ENCODE results near the gene HNRNPUL2. TPM values are rescaled to one million over a fixed set of nuclear protein-coding genes. Genes with fewer than 3 reads are reported as not detected.

The HNRNPUL2 gene
- polyA plus RNA-seq, 1 of the 3 experiments (the other 2 are of a cell fraction): 33.5 TPM

- 91% methylated on average over 8 of the region's 9 CpGs for WGBS (ENCODE audit: low lambda C conversion rate)
- Histone ChIP-seq H3K9me2 (no peaks in the 10 kb centered on the region), H3K4me3 (ENCODE audit: low read depth in 2 of 2, low read length in 1 of 2) (no peak overlapping the region), H3K79me2 (ENCODE audit: insufficient read depth) (peaks cover 18% of the 10 kb centered on the region), H3K4me2 (no peak overlapping the region), H3K4me1 (ENCODE audit: control insufficient read depth in 1 of 2, insufficient read depth in 2 of 2, low read depth in 1 of 2, low read length in 1 of 2) (peaks cover 14 to 16% of the 10 kb centered on the region in 2 experiments), H3K36me3 (replicated peaks in 1 of 2; ENCODE audit: control insufficient read depth in 1 of 2, insufficient read depth in 2 of 2, low read length in 1 of 2) (peaks cover 0 to 3% of the 10 kb centered on the region in 2 experiments), H4K20me1 (ENCODE audit: insufficient read depth) (no peaks in the 10 kb centered on the region), H3F3A (replicated peaks; ENCODE audit: insufficient read depth) (peaks cover 21% of the 10 kb centered on the region), H3K9ac (no peak overlapping the region), H3K9me3 (no peaks in the 10 kb centered on the region), H3K27ac (ENCODE audit: low read depth in 2 of 2, low read length in 1 of 2) (no peak overlapping the region), H3K27me3 (ENCODE audit: insufficient read depth) (no peaks in the 10 kb centered on the region), H2AFZ (ENCODE audit: low read depth) (no peak overlapping the region)
- TF ChIP-seq JUND (IDR thresholded peaks at IDR 0.05) (no peak), SIN3A (IDR thresholded peaks at IDR 0.05; ENCODE audit: borderline replicate concordance, low read depth, low read length) (no peak), RCOR1 (IDR thresholded peaks at IDR 0.05; ENCODE audit: low read length) (no peak), EP300 (IDR thresholded peaks at IDR 0.05; ENCODE audit: borderline replicate concordance in 1 of 2, low read depth in 1 of 2, low read length in 1 of 2) (no peak), FOXJ3 (CRISPR knock-in tag; IDR thresholded peaks at IDR 0.05) (no peak), YY1 (IDR thresholded peaks at IDR 0.05; ENCODE audit: low read depth) (no peak), MAX (IDR thresholded peaks at IDR 0.05; ENCODE audit: low read depth) (no peak), RFX5 (IDR thresholded peaks at IDR 0.05; ENCODE audit: low read length) (no peak), ZBTB33 (IDR thresholded peaks at IDR 0.05; ENCODE audit: borderline replicate concordance, low read depth) (no peak), ELF1 (IDR thresholded peaks at IDR 0.05) (no peak), MEF2A (IDR thresholded peaks at IDR 0.05; ENCODE audit: borderline replicate concordance, low read depth) (no peak), FOSL2 (IDR thresholded peaks at IDR 0.05; ENCODE audit: borderline replicate concordance, low read depth) (no peak), PBX3 (IDR thresholded peaks at IDR 0.05) (no peak), GABPA (IDR thresholded peaks at IDR 0.05; ENCODE audit: low read depth) (no peak), RXRA (IDR thresholded peaks at IDR 0.05; ENCODE audit: borderline replicate concordance, low read depth) (no peak), NFIC (IDR thresholded peaks at IDR 0.05; ENCODE audit: borderline replicate concordance) (no peak), SMC3 (IDR thresholded peaks at IDR 0.05; ENCODE audit: low read depth, low read length) (no peak), IRF3 (IDR thresholded peaks at IDR 0.05; ENCODE audit: low read depth, low read length) (no peak)
- ChIA-PET POLR2A (no interaction called here), CTCF (interaction anchor here (1.2 to 2.6 kb wide), 3 partner anchors 11 to 46 kb away, joined by 3 to 10 read pairs (median 3); partner anchors contain the start of gene TMEM179B)
- DNase-seq: no peak
These were observed 30.9 kb upstream of the HNRNPUL2 start for GRCh38 chr11:62757846-62758788.

Measured in SK-N-SH (cell line).